Adrenal gland (tissue), 5 donors: ENCODE measurements around the gene DNAH1.

ENCODE experiments used
- CTCF ChIP-seq, 6 experiments: fragments of 450-650 bp in 4 of 6; fragments of 200-600 bp in 2 of 6; sonication (generic) in 1 of 6; IDR thresholded peaks; 1 replicate in 5 of 6; 2 replicates in 1 of 6; pipeline versions ENCODE4 v1.5.1 to v1.8.0; 2016 to 2021; ENCODE audit warnings: antibody characterized with exemption in 6 of 6, mild to moderate bottlenecking in 2 of 6, moderate library complexity in 1 of 6
- POLR2A ChIP-seq, 2 donors: fragments of 450-650 bp; IDR thresholded peaks; one replicate each; pipeline ENCODE4 v1.6.1; 2017; ENCODE audit warnings: antibody characterized with exemption in 2 of 2, mild to moderate bottlenecking in 2 of 2, moderate library complexity in 1 of 2
- donor health status: DM: no; HTN: no; CAD: no.

- TF ChIP-seq CTCF (IDR thresholded peaks at IDR 0.05) (no peak), POLR2A (IDR thresholded peaks at IDR 0.05) (no peak)
Measured at GRCh38 chr3:52354676-52355075, 38.6 kb downstream of the DNAH1 start.
